ENCODE results near the gene DPT. TPM values are rescaled to one million over a fixed set of nuclear protein-coding genes. Genes with fewer than 3 reads are reported as not detected.

Gene DPT
- polyA plus RNA-seq, 3 donors: not detected

GRCh38 chr1:168733241-168733640 is 4.2 kb upstream of the DPT start:
- Histone ChIP-seq H3K4me2 (replicated peaks; ENCODE audit: extremely low read depth, low read length, poor library complexity, severe bottlenecking) (no peak overlapping the region), H2AFZ (ENCODE audit: insufficient read depth, low read depth, low read length, poor library complexity, severe bottlenecking) (no peak overlapping the region), H3K4me1 (ENCODE audit: control insufficient read depth in 1 of 2, insufficient read depth in 2 of 2, low read length in 2 of 2) (no peaks in the 10 kb centered on the region), H3K9ac (ENCODE audit: insufficient read depth, low read length, poor library complexity, severe bottlenecking) (no peak overlapping the region), H3K9me3 (replicated peaks in 1 of 2; ENCODE audit: control insufficient read depth in 1 of 2, insufficient read depth in 1 of 2, low read length in 2 of 2) (no peaks in the 10 kb centered on the region), H3K79me2 (ENCODE audit: insufficient read depth, low read length) (no peaks in the 10 kb centered on the region), H3K27ac (ENCODE audit: low read depth in 1 of 2, low read length in 2 of 2) (no peak overlapping the region), H3K4me3 (replicated peaks in 1 of 3; ENCODE audit: low read depth in 2 of 3, low read length in 3 of 3) (no peak overlapping the region), H3K36me3 (replicated peaks in 1 of 2; ENCODE audit: control insufficient read depth in 1 of 2, insufficient read depth in 2 of 2, low read length in 2 of 2) (no peaks in the 10 kb centered on the region), H3K27me3 (ENCODE audit: control insufficient read depth in 2 of 2, insufficient read depth in 2 of 2, low read length in 2 of 2) (no peaks in the 10 kb centered on the region), H4K20me1 (ENCODE audit: insufficient read depth, low read length) (no peaks in the 10 kb centered on the region)
- peaks cover 0 to 2% (median 0%) of the 10 kb centered on the region in 7 donors for H3K9me3 Mint-ChIP-seq
- no peak for DNase-seq
- no peak for TF ChIP-seq CTCF (IDR thresholded peaks at IDR 0.05)
- H3K27me3 Mint-ChIP-seq (ENCODE audit: low read depth in 3 of 3): peaks cover 0 to 4% (median 2%) of the 10 kb centered on the region in 3 donors
- H3K36me3 Mint-ChIP-seq: no peaks in the 10 kb centered on the region
- intact Hi-C loops (cut with micrococcal nuclease): no loop called here
- no peak overlapping the region for H3K4me3 Mint-ChIP-seq
- H3K27ac Mint-ChIP-seq: no peak overlapping the region
- no peaks in the 10 kb centered on the region for H3K4me1 Mint-ChIP-seq
- no CpG with 5 or more reads among the region's 4 CpGs for WGBS (ENCODE audit: insufficient coverage)

DNA sequence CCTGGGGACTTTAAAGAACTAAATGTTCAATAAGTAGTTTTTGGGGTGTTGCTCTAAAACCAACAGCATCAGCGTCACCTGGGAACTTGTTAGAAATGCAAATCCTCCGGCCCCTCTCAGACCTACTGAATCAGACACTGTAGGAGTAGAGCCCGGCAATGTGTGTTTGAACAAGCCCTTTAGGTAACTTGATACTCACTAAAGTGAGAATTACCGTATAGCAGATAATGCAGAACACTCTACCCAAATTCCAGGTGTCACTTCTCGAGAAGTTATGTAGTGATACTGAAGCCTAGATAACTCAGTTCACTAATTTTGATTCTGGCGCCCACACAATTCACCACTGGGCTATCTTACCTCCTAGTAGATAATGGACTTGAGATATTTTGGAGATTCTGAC is 3.7 kb upstream of the DPT start:
- Histone ChIP-seq H3K9me3 (replicated peaks in 1 of 2; ENCODE audit: control insufficient read depth in 1 of 2, insufficient read depth in 1 of 2, low read length in 2 of 2) (no peaks in the 10 kb centered on the region), H3K27me3 (ENCODE audit: control insufficient read depth in 2 of 2, insufficient read depth in 2 of 2, low read length in 2 of 2) (no peaks in the 10 kb centered on the region), H2AFZ (ENCODE audit: insufficient read depth, low read depth, low read length, poor library complexity, severe bottlenecking) (no peak overlapping the region), H3K79me2 (ENCODE audit: insufficient read depth, low read length) (no peaks in the 10 kb centered on the region), H3K9ac (ENCODE audit: insufficient read depth, low read length, poor library complexity, severe bottlenecking) (no peak overlapping the region), H4K20me1 (ENCODE audit: insufficient read depth, low read length) (no peaks in the 10 kb centered on the region), H3K4me1 (ENCODE audit: control insufficient read depth in 1 of 2, insufficient read depth in 2 of 2, low read length in 2 of 2) (no peaks in the 10 kb centered on the region), H3K36me3 (replicated peaks in 1 of 2; ENCODE audit: control insufficient read depth in 1 of 2, insufficient read depth in 2 of 2, low read length in 2 of 2) (no peaks in the 10 kb centered on the region), H3K4me3 (replicated peaks in 1 of 3; ENCODE audit: low read depth in 2 of 3, low read length in 3 of 3) (no peak overlapping the region), H3K4me2 (replicated peaks; ENCODE audit: extremely low read depth, low read length, poor library complexity, severe bottlenecking) (no peak overlapping the region), H3K27ac (ENCODE audit: low read depth in 1 of 2, low read length in 2 of 2) (no peak overlapping the region)
- TF ChIP-seq CTCF (IDR thresholded peaks at IDR 0.05): no peak
- Mint-ChIP-seq H3K27ac (no peak overlapping the region), H3K36me3 (no peaks in the 10 kb centered on the region), H3K4me1 (no peaks in the 10 kb centered on the region), H3K27me3 (ENCODE audit: low read depth in 3 of 3) (peaks cover 0 to 4% (median 2%) of the 10 kb centered on the region in 3 donors), H3K9me3 (peaks cover 0 to 4% (median 0%) of the 10 kb centered on the region in 7 donors), H3K4me3 (no peak overlapping the region)
- no peak for DNase-seq
- intact Hi-C loops (cut with micrococcal nuclease): no loop called here
- WGBS (ENCODE audit: insufficient coverage): 80% methylated on average over 1 of the region's 6 CpGs

Data from CD14-positive monocyte (primary cell).